HG02759 (cell line): Measurements from ENCODE around the gene PCNA.
A peak's percentile ranks its signal among the peaks of the same experiment; 100 is the strongest.

Experiments
- ATAC-seq: cut with Tn5 transposase; IDR thresholded peaks from one replicate; pipeline ENCODE4 v1.9.1; 2021; ENCODE audit warnings: mild to moderate bottlenecking, moderate library complexity; ENCODE audit not compliant: unreplicated experiment

PCNA gene

DNA sequence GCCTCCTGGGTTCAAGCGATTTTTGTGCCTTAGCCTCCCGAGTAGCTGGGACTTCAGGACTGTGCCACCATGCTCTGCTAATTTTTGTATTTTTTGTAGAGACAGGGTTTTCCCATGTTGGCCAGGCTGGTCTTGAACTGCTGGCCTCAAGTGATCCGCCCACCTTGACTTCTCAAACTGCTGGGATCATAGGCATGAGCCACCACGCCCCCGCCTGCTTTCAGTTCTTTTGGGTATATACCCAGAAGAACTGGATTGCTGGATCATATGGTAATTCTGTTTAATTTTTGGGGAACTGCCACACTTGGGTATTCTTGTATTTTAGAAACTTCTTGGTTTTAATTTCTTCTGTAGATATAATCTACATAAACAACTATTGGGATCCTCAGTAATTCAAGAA, 24.1 kb upstream of the PCNA start:
- no peak for ATAC-seq

DNA sequence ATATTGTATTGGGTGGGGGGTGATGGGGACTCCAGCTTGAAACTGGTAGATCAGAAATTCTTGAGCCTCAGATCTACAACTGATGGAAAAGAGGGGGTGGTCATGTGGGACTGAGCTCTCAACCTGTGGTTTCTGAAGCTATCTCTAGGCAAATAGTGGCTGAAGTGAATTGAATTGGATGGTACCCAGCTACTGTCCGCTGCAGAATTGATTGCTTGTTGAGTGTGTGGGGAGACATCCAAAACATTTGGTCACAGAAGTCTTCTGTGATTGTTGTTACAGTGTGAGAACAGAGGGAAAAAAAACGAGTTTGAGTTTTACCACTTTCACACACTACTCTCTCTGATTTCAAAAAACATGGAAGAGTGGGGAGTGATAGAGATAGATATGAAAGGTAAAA, 21.9 kb upstream of the PCNA start:
- ATAC-seq: no peak

DNA sequence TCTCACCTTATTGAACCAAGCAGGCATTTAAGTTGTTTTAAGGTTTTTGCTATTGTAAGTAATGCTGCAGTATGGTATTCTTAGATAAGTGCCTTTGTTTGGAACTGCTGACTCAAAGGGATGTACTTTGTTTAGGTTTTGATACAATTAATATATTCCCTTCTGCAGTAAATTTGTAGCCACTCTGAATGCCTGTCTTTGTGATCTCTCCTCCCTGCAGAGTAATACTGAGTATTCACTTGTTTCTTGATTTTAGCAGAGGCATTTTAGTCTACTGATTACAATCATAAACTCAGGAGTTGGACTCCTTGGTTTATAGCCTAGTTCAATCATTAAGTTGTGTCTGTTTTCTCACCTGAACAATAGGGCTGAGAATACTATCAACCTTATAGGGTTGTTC, 20.4 kb upstream of the PCNA start:
- ATAC-seq: no peak

DNA sequence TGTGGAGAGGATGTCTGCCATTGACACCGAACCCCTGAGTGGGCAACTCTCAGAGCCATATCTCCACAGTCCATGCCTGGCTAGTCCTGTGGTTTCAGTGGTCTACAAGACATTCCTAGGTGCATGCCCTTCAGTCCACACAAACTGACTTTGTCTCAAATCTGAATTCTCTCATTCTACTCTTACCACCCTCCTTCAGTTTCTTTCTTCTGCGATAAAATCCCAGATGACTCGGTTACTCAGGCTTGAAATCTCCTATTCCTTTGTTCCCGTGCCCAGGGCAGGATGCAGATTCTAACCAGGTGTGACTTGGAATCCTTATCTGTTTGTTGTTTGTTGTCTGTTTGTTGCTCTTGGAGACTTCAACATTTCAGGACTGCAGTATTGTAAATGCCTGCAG, 16.3 kb upstream of the PCNA start:
- peak; percentile 15 for ATAC-seq

DNA sequence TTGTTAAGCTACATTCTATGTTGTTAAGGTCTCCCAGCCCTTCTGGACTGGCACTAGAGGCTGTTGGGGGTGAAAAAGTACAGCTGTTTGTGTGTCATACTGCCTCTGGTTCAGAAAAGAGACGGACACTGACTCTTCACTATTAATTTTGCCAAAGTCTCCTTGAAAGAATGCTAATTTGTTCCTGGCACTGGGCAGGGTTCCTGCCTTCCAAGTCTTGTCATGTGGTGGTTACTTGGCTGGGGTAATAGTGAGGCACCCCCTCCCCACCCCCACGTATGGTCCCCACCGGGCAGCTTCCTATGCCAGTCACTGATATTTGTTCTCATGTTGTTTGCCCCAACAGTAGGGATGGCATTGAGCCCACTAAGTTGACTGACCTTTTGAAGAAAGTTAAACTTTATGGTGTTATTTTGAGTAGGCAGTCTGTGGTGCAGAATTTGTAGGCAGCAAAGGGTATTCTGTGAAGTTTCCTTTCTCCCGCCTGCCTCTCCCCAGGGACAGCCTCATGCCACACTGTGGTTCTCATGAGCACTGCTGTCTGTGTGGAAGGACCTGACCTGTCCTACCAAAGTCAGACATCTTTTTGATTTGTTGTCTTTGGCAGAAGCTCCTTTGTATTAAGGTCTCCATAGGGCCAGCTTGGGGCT, 15.7 kb upstream of the PCNA start:
- ATAC-seq: peak; percentile 81

DNA sequence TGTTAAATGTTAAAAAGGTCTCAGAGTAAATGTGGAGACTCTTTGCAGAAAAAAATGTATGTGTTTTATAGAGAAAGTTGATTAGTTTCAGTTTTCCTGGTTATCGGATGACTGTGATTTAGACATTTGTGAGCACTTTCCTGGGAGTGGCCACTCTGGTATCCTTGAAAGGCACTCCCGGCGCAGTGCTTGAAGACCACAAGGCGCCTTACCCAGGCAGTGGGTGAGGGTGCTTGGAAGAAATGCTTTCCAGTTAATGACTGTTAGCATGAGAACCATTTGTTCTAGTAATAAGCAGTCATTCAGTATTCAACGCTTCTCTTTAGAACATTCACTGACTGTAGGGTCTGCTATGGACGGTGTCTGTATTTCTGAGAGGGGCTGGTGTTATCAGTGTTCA, 14.2 kb upstream of the PCNA start:
- ATAC-seq: no peak

DNA sequence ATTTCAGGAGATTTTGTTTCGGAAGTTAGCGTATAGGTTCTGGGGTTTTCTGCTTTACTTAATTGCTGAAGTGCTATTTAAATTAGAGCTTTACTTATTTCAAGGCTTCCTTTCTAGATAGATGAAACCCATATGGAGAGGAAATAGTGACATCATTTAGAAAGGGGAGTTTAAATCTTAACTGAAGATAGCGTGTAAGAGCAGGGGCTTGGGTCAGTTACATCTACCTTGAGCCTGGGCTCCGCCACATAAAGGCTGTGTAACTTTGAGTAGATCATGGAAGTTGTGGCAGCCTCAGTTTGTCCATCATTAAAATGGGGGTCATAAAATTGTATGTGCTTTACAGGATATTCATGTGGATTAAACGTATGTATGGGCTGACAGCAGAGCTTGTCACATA, 11.7 kb upstream of the PCNA start:
- ATAC-seq: no peak

DNA sequence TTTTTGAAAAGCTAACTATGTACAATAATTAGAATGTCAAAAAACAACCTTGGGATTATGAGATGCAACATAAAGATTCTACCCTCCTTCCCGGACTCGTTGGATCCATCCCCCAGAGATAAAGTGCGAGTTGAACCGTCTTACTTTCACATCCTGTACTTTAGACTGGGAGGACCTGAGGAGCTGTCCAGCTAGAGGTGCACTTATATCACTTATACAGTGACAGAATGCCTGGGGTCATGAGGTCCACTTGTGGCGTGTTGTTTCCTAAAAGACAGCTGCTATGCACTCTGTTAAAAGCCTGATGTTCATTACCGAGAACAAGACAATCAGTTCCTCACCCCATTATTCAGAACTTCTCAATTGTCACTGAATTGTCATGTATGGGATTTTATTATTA, 9.1 kb upstream of the PCNA start:
- no peak for ATAC-seq

DNA sequence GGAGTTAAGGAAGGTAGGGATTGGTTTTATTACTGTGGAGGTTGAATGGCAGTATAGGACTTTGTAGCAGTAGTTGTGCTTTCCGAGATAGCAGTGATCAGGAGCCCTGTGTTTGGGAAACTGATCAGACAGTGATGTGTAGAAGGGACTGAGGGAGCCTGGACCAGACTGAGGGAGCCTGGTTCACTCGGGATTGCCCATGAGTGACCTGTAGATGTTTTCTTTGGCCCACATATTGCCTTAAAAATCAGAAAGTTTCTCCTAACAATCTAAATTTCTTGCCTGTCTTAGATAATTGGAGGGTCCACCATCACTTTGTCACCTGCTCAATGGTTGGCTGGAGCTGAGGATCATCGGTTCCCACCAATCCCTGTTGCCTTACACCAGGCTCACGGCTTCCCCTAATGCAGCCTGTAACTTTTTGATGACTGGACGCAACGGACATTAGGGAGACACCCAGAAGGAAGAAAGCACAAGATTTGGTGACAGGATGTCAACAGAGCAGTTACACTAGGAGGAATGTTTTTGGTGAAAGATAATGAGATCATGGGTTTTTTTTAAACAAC, 8.2 kb upstream of the PCNA start:
- ATAC-seq: no peak

DNA sequence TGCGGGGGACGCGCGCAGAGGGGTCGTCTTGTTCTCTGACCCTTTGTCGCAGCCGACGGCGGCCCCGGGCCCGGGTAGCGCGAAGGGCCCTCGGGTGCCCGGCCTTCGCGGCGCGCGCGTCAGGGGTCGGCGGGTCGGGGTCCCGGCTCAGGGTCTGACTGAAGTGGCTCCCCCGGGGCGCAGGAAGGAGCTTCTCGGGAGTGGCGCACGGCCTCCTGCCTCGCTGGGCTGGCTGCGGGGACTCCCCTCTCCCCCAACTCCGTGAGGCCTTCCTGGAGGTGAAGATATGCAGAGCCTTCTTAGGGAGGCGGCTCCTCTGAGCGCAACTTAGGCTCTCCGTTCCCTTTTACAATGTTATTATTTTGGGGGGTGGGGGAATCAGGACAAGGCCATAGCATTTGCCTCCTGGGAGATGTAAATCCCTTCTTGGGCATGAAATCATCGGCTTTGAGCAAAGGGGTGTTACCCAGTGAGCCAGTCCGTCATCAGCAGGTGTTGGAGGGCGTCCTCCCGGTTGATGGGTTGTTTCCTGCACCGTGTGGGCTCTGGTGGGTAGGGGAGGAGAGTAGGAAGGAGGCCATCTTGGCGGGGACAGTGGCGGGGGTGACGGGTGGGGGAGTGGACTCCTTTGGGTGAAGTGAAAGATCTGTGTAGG, 7.6 kb upstream of the PCNA start:
- peak; percentile 27 for ATAC-seq

DNA sequence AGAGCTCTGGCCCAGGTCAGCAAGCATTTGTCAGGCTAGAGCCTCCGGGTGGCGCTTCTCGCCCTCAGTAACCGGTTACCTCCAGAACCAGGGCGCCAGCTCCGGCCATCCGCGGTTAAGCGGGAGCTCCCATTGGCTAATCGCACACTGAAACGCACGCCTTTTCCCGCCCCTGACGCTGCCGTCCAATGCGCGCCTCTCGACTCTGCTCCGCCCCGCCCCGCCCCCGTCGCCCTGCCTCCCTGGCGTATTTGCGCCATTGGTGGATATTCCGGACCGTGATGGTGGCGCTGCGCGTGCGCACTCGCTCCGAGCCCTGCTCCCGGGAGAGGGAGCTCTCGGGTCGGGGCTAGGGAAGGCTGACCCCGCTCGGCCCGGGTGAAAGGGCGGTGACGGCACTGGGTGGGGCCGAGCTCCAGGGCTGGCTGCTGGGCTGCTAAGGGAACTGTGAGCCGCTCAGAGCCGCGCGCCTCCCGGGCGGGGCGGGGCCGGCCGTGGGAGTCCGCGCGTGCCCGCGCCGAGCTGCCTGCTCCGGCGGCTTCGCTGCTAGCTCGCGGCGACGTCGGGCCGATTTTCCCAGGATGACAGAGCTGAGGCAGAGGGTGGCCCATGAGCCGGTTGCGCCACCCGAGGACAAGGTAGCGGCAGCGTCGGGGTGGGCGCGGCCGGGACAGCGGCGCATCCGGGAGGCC, 6.9 kb upstream of the PCNA start, which contains the start of gene CDS2:
Gene CDS2 (plus strand): TSS at position 497 of the 692 bp plus-strand sequence. CDS start 85 bp downstream, at position 582.
- peak; percentile 93 for ATAC-seq

DNA sequence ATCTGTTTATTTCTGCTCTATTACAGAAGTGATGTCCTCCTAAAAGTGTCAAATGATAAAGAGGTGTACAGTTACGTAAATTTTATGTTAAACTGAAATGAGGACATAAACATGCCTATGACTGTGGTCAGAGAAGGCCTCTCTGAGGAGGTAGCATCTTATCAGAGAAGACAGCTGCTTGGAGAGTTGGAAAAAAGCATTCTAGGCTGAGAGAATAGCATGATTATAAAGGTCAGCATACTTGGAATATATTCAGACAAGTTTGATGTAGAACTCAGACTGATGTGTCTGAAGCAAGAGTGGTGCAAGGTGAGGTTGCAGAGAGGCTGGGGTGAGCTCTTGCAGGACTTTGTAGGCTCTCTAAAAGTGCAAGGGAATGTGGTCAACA, 3.1 kb upstream of the PCNA start:
- no peak for ATAC-seq

DNA sequence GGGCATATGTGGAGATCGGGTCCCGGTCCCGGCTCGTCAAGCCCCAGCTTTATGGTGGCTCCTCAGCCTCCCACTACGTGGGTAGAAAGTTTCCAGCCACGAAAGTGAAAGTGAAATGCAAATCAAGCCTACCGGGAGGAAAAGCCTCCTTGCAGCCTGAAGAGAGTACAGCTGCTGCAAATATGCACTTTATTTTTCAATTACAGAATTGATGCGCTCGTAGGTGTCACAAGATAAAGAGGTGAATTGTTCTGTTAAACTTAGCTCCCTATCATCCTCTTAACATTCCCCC, 373 bp upstream of the PCNA start:
- no peak for ATAC-seq

DNA sequence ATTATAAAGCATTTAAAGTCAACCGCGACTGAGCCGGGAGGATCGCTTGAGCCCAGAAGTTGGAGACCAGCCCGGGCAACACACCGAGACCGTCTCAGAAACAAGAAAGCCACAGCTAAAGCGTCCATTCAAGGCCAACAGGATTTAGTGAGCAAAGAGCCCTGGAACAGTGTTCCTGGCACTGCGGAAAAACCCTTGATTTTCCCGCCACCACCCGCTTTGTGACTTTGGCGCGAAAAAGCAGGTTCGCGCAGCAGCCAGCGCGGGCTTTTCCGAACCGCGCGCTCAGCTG, 669 bp downstream of the PCNA start:
- ATAC-seq: no peak

DNA sequence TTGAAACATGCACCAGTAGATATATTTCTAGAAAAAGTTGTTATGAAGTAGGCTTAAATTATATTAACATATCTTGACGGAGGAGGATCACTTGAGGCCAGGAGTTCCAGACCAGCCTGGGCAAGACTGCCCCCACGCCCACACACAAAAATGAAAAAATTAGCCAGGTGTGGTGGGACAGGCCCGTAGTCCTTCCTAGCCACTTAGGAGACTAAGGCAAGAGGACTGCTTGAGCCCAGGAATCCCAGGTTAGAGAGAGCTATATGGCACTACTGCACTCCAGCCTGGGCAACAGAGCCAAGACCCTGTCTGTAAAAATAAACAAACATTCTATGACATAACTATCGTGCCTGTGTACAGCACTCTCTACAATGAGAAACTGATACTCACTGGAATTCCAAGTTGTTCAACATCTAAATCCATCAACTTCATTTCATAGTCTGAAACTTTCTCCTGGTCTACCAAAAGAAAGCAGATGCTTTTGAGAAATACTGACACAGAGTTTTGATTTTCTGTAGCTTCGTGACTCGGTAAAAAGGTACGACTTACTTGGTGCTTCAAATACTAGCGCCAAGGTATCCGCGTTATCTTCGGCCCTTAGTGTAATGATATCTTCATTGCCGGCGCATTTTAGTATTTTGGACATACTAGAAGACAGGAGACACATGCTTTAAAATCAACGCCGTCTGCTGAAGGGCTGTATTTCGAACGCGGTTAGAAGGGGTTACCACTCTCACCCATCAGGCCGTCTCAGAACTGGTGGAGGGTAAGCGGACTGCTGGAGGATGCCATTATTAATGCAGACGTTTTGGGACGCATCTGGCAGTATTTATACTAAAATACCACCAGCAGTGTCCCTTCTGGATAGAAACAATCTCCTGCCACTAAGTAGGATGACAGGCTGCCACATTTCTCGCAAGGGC, 1.3 kb downstream of the PCNA start:
- ATAC-seq: no peak

DNA sequence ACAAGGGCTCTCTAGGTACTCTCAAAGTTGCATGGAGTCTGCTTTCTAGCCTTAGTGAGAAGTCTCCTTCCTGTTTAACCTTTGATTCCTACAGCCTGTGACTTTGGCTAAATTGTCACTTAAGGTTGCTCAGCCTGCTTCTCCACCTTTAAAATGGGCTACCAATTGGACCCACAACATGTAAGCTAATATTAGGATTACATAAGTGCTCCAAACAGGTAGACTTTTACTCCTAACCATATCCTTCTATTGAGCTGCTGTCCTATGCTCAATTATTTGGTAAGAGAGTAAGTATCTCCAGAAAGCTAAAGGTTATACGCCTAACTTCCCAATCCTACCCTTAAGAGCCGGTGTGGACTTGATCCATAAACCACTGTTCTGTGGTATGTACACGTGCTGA, 2.9 kb downstream of the PCNA start:
- ATAC-seq: no peak

DNA sequence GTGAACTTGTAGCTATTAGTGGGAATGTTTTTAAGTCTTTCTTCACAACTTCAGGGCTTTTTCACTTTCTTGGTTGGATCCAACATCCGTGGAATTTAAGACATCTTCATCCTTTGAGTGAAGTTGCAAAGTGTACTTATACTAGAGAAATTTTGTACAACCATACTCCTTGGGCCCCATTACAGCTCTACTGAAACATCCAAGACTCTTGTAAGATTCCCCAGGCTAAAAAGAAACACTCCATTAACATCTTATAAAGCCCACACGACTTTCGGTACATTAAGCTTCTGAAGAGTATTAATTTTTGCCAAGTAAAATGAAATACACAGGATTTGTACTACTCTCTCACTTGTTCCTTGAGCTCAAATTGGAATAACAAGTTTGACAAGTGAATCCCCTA, 5.4 kb downstream of the PCNA start:
- ATAC-seq: no peak

DNA sequence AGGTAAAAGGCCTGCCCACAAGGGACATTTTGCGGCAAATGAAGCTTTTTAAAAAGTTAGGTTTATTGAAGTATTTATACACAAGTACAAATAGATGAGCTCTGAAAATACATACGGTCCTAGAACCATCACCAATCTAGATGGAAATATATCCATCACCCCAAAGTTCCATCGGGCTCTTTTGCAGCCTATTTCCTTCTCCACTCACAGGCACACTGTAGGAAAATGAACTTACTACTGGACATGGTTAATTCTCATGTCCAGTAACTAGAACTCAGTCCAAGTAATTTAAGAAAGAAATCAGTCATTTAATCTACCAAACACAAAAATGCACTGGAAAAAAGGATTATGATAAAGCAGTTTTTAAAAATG, 6.2 kb downstream of the PCNA start:
- no peak for ATAC-seq

DNA sequence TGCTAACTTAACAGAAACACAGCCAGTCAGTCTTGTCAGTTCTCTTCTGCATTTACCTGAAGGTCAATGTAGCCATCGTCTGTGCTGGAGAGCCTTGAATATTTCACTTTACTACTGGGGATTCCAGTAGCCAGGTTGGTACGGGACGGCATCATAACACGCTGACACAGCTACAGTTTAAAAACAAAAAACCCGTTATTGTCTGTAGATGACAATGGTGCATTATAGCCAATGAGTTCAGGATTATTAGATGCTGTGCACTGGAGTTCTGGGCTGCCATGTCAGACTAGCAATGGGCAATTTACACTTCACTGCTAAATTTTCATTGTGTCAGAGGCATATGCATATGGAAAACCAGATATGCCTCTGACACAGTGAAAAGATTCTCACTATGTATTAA, 10.5 kb downstream of the PCNA start:
- ATAC-seq: no peak

DNA sequence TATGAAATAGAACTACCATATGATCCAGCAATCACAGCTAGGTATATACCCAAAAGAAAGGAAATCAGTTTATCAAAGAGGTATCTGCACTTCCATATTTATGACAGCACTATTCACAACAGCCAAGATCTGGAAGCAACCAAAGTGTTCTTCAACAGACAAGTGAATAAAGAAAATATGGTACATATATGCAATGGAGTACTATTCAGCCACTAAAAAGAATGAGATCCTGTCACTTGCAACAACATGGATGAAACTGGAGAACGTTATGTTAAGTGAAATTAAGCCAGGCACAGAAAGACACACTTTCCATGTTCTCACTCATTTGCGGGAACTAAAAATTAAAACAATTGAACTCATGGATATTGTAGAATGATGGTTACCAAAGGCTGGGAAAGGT, 15.3 kb downstream of the PCNA start:
- no peak for ATAC-seq

DNA sequence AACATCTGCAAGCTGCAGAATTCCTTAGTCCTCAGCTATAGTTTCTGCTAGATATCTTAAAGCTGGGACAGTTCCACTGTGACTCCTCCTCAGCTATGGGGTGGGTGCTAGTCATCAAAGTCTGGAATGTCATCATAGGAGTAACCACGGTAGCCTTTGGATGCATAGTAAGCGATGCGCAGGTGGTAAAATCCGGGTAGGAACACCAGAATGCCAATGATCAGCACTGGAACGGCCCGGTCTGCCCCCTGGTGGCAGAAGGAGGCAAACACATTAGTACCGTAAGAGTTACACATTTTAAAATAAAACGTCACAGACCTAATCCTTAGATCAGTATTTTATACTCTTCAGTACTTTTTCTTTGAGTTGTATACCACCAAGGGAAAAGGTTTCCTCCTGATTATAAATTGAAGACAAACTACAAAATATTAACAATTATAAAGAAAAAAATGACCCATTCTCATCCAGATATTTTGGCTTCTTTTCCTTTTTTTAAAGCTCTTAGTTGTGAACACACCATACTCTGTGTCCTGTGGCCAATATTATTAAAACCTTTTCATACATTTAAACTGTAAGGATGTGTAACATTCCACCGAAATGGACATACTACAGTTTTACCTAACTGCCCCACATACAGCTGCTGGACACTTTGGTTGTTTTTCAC, 18.9 kb downstream of the PCNA start:
- peak; percentile 56 for ATAC-seq
